GM18951 (cell line): ENCODE measurements around the gene HECTD4.

Source experiments
- POLR2A ChIP-seq: IDR thresholded peaks from 4 replicates; pipeline ENCODE4 v1.6.1; 2011; ENCODE audit warnings: mild to moderate bottlenecking; ENCODE audit not compliant: insufficient read length, insufficient read depth; ENCODE audit errors: extremely low read depth
- in situ Hi-C: fragments of 300-500 bp; cut with MboI; formaldehyde crosslinking; loops from one replicate; pipeline ENCODE4 v1.12.0; 2022; ENCODE audit warnings: low sequenced_read_pairs, mixed read lengths, inconsistent platforms; ENCODE audit not compliant: unreplicated experiment

HECTD4 gene

GRCh38 chr12:112328456-112329124 is 53.6 kb downstream of the HECTD4 start:
- TF ChIP-seq POLR2A = no peak
- in situ Hi-C loops = no loop called here

DNA sequence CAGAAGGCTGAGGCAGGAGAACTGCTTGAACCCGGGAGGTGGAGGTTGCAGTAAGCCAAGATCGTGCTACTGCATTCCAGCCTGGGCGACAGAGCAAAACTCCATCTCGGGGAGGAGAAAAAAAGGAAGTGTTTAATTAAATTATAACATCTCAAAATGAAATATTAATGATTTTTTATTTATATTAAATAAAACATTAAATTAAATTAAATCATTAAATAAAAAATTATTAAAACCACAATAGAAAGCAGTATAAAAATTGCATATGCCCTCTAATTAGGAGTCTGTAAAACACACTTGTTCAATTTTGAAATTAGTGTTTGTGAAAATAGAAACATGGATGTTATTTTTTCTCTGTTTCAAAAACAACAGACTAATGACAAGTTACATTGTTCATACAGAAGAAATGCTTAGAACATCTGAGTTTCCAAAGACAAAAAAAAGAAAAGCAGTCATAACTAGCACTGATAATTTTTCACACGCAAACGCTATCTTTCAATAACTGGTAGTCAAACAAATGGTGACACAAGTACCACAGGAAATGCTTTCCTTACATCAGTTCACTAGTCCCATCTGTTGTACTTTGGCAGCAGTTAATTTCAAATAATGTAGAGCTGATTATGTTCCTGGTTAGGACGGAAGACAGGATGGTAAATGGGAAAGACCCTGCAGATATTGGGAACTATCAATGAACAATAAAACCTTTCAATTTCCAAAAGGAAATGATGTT is 54.9 kb downstream of the HECTD4 start:
- in situ Hi-C loops = no loop called here
- TF ChIP-seq POLR2A = no peak

DNA sequence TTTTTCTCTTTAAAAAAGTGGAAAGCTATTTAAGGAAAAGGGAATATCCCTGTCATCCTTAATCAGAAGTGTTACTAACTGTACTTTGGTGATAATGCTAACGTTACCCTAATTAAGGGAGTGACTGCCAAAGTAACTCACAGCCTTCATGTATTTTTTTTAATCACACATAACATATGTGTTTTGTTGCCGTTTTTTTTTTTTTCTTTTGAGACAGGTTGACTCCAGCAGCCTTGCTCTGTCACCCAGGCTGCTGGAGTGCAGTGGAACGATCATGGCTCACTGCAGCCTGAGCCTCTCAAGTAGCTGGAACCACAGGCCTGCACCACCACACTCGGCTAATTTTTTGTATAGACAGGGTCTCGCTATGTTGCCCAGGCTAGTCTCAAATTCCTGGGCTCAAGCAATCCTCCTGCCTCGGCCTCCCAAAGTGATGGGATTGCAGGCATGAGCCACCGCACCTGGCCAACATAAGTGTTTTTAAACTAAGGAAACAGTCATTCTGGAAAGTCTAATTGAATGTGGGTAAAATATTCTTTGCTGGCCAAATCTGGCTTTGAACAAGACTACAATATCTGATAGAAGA is 56.5 kb downstream of the HECTD4 start:
- no peak for TF ChIP-seq POLR2A
- in situ Hi-C loops = no loop called here

DNA sequence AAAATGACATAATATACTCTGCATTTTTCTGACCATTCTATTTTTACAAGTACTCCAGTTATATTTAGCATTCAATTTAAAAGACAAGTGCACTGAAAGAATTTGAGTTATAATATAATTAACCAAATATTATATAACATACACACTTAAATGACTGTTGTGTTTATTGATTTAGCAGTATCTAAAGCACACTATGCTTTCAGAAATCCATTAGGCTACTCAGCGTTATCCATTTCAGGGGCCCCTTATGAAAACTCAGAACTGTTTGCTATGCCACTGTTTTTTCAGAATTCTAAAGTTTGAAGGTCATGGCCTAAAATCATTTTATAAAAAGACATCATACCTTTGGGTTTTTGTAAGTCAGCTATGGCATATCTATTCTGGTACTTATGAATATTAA is 57.1 kb downstream of the HECTD4 start:
- in situ Hi-C loops = no loop called here
- no peak for TF ChIP-seq POLR2A

DNA sequence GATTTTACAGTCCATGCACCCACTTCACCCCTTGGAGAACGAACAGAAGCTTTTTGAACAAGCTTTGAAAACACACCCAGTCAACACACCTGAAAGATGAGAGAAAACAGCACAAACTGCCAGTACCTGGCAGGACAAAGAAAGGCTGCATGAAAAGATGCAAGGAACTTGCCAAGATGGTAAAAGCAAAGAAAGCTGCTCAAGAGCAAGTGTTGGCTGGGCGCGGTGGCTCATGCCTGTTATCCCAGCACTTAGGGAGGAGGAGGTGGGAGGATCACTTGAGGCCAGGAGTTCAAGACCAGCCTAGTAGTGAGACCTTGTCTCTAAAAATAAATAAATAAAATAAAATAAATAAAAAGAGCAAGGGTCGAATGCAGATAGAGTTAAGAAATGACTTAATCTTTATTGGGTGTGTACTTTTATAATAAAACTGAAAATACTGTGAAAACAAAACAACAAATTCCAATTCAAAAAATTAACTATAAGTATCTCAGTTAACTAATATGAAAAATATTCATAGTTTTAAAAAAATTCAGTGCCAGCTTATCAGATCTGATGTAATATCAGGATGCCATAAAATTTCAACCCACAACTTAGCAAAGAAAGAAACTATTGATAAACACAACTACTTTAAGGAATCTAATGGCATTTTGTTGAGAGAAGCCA is 59.2 kb downstream of the HECTD4 start:
- in situ Hi-C loops = no loop called here

GRCh38 chr12:112322441-112322840 is 59.8 kb downstream of the HECTD4 start:
- in situ Hi-C loops = no loop called here
- no peak for TF ChIP-seq POLR2A

More for the DNA sequence above, 59.2 kb downstream of the HECTD4 start:
- TF ChIP-seq POLR2A = no peak

- TF ChIP-seq POLR2A = no peak
- in situ Hi-C loops = no loop called here
Observed at GRCh38 chr12:112321245-112321644, 61.0 kb downstream of the HECTD4 start.

DNA sequence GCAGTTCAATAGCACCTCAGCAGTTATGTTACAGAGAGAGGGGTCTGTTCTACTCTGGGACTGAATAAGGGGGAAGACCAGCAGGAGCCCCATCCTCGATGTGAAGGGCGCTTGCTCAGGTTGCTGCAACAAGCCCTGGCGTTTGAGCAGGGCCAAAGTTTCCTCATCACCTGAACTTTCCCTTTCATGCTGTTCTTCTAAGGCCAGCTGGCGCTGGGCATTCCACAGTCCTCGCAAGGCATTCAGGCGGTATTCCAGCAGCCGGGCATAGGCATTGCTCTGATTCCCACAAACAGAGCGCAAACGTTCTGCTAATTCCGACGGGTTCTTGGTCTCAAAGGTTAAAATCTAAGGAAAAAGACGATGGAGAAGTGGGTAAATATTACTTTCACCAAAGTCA is 62.8 kb downstream of the HECTD4 start:
- in situ Hi-C loops = no loop called here
- no peak for TF ChIP-seq POLR2A

DNA sequence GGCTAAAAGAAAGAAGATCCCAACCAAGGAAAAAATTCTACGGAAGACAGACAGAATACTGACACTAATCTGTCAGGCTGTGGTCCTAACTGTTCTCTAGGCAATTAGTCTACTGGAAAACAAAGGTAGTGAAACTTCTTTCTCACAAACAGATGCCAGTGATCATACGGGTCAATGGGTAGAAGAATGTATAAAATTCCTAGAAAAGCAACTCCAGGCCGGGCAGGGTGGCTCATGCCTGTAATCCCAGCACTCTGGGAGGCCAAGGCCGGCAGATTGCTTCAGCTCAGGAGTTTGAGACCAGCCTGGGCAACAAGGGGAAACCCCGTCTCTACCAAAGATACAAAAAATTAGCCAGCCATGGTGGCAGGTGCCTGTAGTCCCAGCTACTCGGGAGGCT is 64.8 kb downstream of the HECTD4 start:
- no peak for TF ChIP-seq POLR2A

GRCh38 chr12:112314981-112315380 is 67.2 kb downstream of the HECTD4 start:
- no peak for TF ChIP-seq POLR2A
- in situ Hi-C loops = no loop called here

More for the DNA sequence above, 64.8 kb downstream of the HECTD4 start:
- in situ Hi-C loops = no loop called here

DNA sequence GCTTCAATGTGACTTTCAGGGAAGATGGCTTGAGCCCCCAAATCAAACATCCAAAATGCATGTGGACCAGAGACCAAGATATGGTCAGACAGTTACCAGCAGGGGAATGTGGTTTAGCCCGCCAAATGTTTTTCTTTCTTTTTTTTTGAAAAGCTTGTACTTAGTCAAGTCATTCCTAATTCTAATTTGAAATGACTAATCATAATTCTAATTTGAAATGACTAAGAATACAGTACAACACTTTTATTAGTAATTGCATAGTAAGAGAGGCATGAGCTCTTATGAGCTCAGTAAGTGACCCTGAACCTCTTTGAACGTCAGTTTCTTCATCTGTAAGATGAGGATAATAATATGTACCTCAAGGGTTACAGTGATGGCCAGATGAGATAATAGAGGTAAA is 72.4 kb downstream of the HECTD4 start:
- no peak for TF ChIP-seq POLR2A
- in situ Hi-C loops = no loop called here

DNA sequence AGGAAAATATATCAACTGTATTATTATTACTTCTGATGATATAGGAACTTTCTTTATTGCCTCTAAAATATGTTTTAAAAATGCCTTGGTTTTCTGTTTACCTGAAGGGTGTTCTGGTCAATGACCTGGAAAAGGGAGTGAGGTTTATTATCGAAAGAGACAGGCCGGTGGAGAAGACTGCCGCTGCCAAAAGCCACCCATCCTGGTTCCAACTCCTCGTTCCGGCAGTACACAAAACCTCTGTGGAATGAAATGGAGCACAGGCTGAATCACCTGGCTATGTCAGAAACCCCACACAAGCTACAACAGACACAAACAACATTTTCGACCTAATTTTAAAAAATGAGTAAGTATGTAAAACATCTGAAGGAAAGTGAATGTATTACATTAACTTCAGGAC is 73.6 kb downstream of the HECTD4 start:
- in situ Hi-C loops = no loop called here
- TF ChIP-seq POLR2A = no peak

GRCh38 chr12:112308161-112308560 is 74.1 kb downstream of the HECTD4 start:
- no peak for TF ChIP-seq POLR2A
- in situ Hi-C loops = no loop called here
